Prostate gland (tissue), 2 donors: Measurements from ENCODE around the gene CSRP1. TPM values are rescaled to one million over a fixed set of nuclear protein-coding genes. Genes with fewer than 3 reads are reported as not detected.

Experiments used
- DNase-seq: peaks from one replicate; pipeline ENCODE4 v3.0.0-alpha.2; 2019; ENCODE audit warnings: low spot score
- H3K27ac ChIP-seq, 2 donors: fragments of 200-600 bp; sonication (generic); 2 replicates each; pipeline ENCODE4 v1.5.1; 2017 to 2019
- H3K27me3 ChIP-seq: fragments of 200-600 bp; sonication (generic); replicated peaks from 2 replicates; pipeline ENCODE4 v1.5.1; 2019; ENCODE audit not compliant: insufficient read depth
- H3K36me3 ChIP-seq, 2 donors: fragments of 200-600 bp; sonication (generic); 1 replicate in 1 of 2; 2 replicates in 1 of 2; pipeline versions ENCODE4 v1.5.1 to v1.8.1; 2017 to 2019
- H3K4me1 ChIP-seq: fragments of 200-600 bp; sonication (generic); replicated peaks from 2 replicates; pipeline ENCODE4 v1.5.1; 2019
- H3K4me3 ChIP-seq, 2 donors: fragments of 200-600 bp; sonication (generic); 2 replicates each; pipeline ENCODE4 v1.5.1; 2017 to 2019
- H3K9me3 ChIP-seq: fragments of 200-600 bp; sonication (generic); 2 replicates; pipeline ENCODE4 v1.5.1; 2017
- POLR2A ChIP-seq: fragments of 450-650 bp; IDR thresholded peaks from one replicate; pipeline ENCODE4 v1.6.1; 2016; ENCODE audit warnings: antibody characterized with exemption, mild to moderate bottlenecking
- POLR2AphosphoS5 ChIP-seq: sonication (generic); formaldehyde crosslinking; IDR thresholded peaks from one replicate; pipeline ENCODE4 v1.6.1; 2017; ENCODE audit warnings: antibody characterized with exemption
- WGBS: methylation state at CpG from one replicate; pipeline ENCODE4 v1.1.5; 2018; 5-methylcytosine and 5-hydroxymethylcytosine counted together
- intact Hi-C: fragments of 100-400 bp; cut with DNase I; formaldehyde crosslinking; loops from one replicate; pipeline ENCODE4 v1.14.2; 2022
- total RNA-seq, 2 donors: library from RNA; depleted of rRNA; stranded (reverse); fragments of >200 nt; gene quantifications; one replicate each; pipeline ENCODE4 v1.1.0, GENCODE V29; 2016
- TF ChIP-seq, protein P1 (sequence below), 4 experiments: fragments of 200-600 bp in 2 of 4; fragments of 450-650 bp in 2 of 4; sonication (generic) in 2 of 4; IDR thresholded peaks; 1 replicate in 3 of 4; 2 replicates in 1 of 4; pipeline ENCODE4 v1.5.1; 2016 to 2019; ENCODE audit warnings: antibody characterized with exemption in 4 of 4, mild to moderate bottlenecking in 2 of 4, moderate library complexity in 2 of 4

The CSRP1 gene
- total RNA-seq, 2 donors from 2014 or later, result 1,117 to 1,634 TPM

DNA sequence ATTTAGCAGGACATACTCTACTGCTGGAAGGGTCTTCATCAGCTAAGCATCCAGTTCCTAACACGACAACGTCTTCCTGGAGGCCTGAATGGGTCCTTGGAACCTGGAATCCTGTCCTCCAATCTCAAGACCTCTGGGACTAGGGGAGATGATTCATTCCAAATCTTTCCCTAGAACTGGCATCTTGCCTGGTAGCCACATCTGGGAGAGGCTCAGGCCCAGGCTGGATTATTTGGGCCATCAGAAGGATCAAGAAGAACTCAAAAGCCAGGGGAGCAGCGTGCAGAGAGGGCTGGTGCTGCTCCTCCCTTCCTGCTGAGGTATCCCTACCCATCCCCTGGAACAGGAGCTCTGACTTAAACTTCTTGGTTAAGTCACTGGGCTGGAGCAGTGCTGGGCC is 35.2 kb downstream of the CSRP1 start:
- WGBS, result 84% methylated on average over 3 of the region's 3 CpGs

GRCh38 chr1:201470581-201470980 is 36.3 kb downstream of the CSRP1 start:
- Histone ChIP-seq H3K4me1 (no peaks in the 10 kb centered on the region), H3K4me3 (no peak overlapping the region), H3K27ac (peak overlapping the region in 1 of 2 donors; percentile 88), H3K27me3 (no peaks in the 10 kb centered on the region), H3K9me3 (no peaks in the 10 kb centered on the region), H3K36me3 (peaks cover 0 to 5% of the 10 kb centered on the region in 2 donors)
- TF ChIP-seq, protein P1, sequence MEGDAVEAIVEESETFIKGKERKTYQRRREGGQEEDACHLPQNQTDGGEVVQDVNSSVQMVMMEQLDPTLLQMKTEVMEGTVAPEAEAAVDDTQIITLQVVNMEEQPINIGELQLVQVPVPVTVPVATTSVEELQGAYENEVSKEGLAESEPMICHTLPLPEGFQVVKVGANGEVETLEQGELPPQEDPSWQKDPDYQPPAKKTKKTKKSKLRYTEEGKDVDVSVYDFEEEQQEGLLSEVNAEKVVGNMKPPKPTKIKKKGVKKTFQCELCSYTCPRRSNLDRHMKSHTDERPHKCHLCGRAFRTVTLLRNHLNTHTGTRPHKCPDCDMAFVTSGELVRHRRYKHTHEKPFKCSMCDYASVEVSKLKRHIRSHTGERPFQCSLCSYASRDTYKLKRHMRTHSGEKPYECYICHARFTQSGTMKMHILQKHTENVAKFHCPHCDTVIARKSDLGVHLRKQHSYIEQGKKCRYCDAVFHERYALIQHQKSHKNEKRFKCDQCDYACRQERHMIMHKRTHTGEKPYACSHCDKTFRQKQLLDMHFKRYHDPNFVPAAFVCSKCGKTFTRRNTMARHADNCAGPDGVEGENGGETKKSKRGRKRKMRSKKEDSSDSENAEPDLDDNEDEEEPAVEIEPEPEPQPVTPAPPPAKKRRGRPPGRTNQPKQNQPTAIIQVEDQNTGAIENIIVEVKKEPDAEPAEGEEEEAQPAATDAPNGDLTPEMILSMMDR (IDR thresholded peaks at IDR 0.05), result no peak
- TF ChIP-seq POLR2AphosphoS5 (no peak), POLR2A (no peak)
- no peak for DNase-seq
- 56% methylated on average over 4 of the region's 4 CpGs for WGBS
- intact Hi-C loops, result no loop called here

More for the DNA sequence above, 35.2 kb downstream of the CSRP1 start:
- Histone ChIP-seq H3K4me1 (no peaks in the 10 kb centered on the region), H3K36me3 (no peaks in the 10 kb centered on the region), H3K4me3 (no peak overlapping the region), H3K9me3 (no peaks in the 10 kb centered on the region), H3K27me3 (no peaks in the 10 kb centered on the region), H3K27ac (no peak overlapping the region)
- TF ChIP-seq, protein P1 (IDR thresholded peaks at IDR 0.05), result no peak
- TF ChIP-seq POLR2AphosphoS5 (no peak), POLR2A (no peak)
- intact Hi-C loops, result no loop called here
- DNase-seq, result no peak

DNA sequence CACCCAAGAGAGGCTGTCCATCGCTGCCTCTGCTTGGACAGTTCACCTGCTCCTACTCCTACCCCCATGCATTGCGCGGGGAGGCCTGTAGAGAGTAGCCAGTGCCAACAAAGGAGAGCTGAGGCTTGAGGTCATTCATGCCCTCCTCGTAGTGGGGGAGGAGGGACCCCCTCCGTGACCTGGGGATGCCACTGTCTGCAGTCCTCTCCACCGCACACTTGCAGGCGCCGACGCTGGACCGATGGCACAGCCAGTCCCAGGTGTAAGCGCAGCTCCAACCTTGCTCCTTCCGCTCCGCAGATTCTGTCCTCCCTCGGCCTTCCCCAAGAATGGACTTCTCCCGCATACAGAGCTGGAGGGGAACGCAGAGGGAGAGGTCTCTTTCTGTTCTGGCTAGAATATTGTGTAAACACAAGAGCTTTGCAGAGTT is 37.3 kb downstream of the CSRP1 start:
- peak overlapping the region; percentile 88 to 92 for H3K27ac ChIP-seq
- H3K27me3 ChIP-seq, result no peaks in the 10 kb centered on the region
- H3K9me3 ChIP-seq, result no peaks in the 10 kb centered on the region
- peaks cover 5 to 10% of the 10 kb centered on the region in 2 donors for H3K36me3 ChIP-seq
- H3K4me3 ChIP-seq, result peak overlapping the region; percentile 81 to 88
- H3K4me1 ChIP-seq, result no peaks in the 10 kb centered on the region
- intact Hi-C loops, result no loop called here
- no peak for TF ChIP-seq POLR2AphosphoS5
- TF ChIP-seq, protein P1 (IDR thresholded peaks at IDR 0.05), result no peak
- TF ChIP-seq POLR2A, result no peak
- WGBS, result 40% methylated on average over 16 of the region's 16 CpGs
- no peak for DNase-seq

DNA sequence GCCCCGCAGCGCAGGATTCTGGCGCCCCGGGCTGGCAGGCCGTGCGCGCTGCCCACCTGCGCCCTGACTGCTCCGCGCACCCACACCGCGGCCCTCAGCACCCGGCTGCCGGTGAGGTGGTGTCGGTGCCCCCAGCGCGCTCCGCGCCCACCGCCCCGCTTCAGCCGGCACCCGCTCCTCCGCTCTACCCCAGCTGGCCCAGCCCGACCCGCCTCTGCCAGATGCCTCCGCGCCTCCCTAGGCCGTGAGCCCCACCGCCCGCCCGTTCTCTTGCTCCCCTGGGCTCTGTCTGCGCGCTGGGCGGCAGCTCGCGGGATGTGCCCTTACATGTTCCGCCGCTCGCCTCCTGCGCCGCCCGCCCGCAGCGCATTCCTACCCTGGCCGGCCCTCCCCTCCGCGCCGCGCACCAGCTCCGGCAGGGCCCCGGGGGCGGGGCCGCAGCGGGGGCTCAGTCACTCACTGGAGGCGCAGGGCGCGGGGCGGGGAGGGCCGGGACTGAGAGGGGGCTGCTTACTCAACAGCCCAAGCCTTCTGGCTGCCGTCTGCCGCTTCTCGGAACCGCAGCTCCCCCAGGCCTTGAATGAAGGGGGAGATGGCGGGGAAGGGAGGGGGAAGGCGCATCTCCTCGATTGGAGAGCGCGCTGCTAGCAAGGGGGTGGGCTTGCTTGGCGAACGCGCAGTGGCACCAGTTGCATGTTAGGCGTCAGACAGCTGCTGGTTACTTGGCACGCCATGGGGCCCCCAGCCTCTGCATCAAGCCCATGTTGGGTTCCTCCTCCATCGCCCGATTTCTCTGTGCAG is 37.9 kb downstream of the CSRP1 start, which contains the start of gene PHLDA3:
Gene PHLDA3, minus strand, starts transcription at position 345 of the 801 bp plus-strand sequence. CDS start 402 bp downstream, outside the sequence.
- WGBS, result 1% methylated on average over 40 of the region's 76 CpGs
- DNase-seq, result peak; percentile 88
- no peaks in the 10 kb centered on the region for H3K4me1 ChIP-seq
- H3K36me3 ChIP-seq, result peaks cover 5 to 10% of the 10 kb centered on the region in 2 donors
- no peaks in the 10 kb centered on the region for H3K27me3 ChIP-seq
- peak within 1 kb of the TSS; percentile 88 to 92 for H3K27ac ChIP-seq
- peak; percentile 95 for TF ChIP-seq POLR2A
- TF ChIP-seq POLR2AphosphoS5, result peak; percentile 66
- TF ChIP-seq, protein P1 (IDR thresholded peaks at IDR 0.05), result peak in 1 of 4 experiments; percentile 18
- no peaks in the 10 kb centered on the region for H3K9me3 ChIP-seq
- intact Hi-C loops, result no loop called here
- H3K4me3 ChIP-seq, result peak within 1 kb of the TSS; percentile 81 to 88

GRCh38 chr1:201468501-201468843 is 38.5 kb downstream of the CSRP1 start:
- TF ChIP-seq, protein P1 (IDR thresholded peaks at IDR 0.05), result no peak
- TF ChIP-seq POLR2A (no peak), POLR2AphosphoS5 (no peak)
- Histone ChIP-seq H3K9me3 (no peaks in the 10 kb centered on the region), H3K27ac (peak overlapping the region; percentile 88 to 92), H3K27me3 (no peaks in the 10 kb centered on the region), H3K36me3 (peaks cover 5 to 10% of the 10 kb centered on the region in 2 donors), H3K4me1 (no peaks in the 10 kb centered on the region), H3K4me3 (peak overlapping the region; percentile 81 to 88)
- intact Hi-C loops, result no loop called here
- WGBS, result under 1% methylated on average over 34 of the region's 44 CpGs
- DNase-seq, result no peak
